OCI-LY1 (cell line): ENCODE data around the gene OR10J4.

Experiments used
- EZH2 ChIP-seq: fragments of 200-600 bp; sonication (generic), shearing (Covaris generic); IDR thresholded peaks from 2 replicates; pipeline ENCODE4 v1.8.0; 2017; ENCODE audit warnings: borderline replicate concordance, mixed run types, mild to moderate bottlenecking, antibody characterized with exemption, low read length, moderate library complexity, mixed read lengths
- TF ChIP-seq, protein P1 (sequence below): fragments of 200-600 bp; sonication (generic), shearing (Covaris generic); IDR thresholded peaks from 2 replicates; pipeline ENCODE4 v1.5.1; 2017; ENCODE audit warnings: mild to moderate bottlenecking, antibody characterized with exemption, low read length, moderate library complexity, mixed read lengths

DNA sequence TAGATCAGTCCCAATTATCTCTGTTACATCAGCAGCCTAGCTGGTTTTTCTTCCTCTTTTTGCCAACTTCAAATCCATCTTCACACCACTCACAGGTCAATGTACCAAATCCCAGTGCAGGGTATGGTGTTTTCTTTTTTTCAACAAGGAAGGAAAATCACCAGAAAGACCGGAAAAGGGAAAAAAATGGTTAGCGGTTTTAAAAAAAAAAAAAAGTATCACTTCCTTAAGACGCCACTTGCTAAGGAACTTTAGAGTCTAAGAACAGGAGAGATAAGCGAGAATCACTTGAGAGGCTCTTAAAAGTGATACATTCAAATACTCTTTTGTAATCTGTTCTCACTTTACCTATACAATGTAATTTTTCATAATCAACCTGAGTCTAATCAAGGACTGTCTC lies 4.5 kb downstream of the OR10J4 start:
- TF ChIP-seq, protein P1, sequence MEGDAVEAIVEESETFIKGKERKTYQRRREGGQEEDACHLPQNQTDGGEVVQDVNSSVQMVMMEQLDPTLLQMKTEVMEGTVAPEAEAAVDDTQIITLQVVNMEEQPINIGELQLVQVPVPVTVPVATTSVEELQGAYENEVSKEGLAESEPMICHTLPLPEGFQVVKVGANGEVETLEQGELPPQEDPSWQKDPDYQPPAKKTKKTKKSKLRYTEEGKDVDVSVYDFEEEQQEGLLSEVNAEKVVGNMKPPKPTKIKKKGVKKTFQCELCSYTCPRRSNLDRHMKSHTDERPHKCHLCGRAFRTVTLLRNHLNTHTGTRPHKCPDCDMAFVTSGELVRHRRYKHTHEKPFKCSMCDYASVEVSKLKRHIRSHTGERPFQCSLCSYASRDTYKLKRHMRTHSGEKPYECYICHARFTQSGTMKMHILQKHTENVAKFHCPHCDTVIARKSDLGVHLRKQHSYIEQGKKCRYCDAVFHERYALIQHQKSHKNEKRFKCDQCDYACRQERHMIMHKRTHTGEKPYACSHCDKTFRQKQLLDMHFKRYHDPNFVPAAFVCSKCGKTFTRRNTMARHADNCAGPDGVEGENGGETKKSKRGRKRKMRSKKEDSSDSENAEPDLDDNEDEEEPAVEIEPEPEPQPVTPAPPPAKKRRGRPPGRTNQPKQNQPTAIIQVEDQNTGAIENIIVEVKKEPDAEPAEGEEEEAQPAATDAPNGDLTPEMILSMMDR: no peak
- TF ChIP-seq EZH2: no peak
